Activated CD8-positive, alpha-beta memory T cell treated with anti-CD3 and anti-CD28 coated beads, Interleukin-2, amount 50 U/mL, for 48 hours (primary cell): ENCODE data around the gene PIK3CA.
"Not testable (repeated sequence)": the region's sequence is repeated elsewhere in the genome, so short reads cannot be mapped to it uniquely, and the experiment has no call there.

ENCODE experiments used
- DNase-seq: peaks from one replicate; pipeline ENCODE4 v3.0.0-alpha.2; 2020

PIK3CA gene

GRCh38 chr3:179265875-179266274 is 117.7 kb downstream of the PIK3CA start:
- no peak for DNase-seq

DNA sequence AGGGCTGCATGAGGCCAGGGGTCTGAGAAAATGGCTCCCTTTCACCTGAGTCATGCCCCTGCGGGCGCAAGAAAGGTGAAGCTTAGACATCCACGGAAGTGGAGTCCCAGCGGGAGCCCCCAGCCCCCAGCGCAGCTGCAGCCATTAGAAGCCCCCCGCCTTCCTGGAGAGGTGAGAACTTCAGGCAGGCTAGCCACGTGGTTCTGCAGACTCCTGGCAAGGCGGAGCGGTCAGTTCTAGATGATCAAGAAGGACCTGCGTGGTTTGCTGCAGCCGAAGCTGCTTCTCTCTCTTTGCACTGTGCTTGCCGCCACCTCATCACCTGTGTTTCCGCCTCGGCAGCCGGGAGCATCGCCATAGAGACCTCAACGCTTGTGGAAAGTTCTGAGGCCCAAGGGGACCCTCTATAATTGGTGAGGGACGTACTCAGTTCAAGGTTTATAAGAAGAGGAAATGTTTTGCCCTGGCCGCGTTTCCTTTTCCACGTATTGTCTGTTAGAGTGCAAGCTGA is 118.6 kb downstream of the PIK3CA start:
- no peak for DNase-seq

DNA sequence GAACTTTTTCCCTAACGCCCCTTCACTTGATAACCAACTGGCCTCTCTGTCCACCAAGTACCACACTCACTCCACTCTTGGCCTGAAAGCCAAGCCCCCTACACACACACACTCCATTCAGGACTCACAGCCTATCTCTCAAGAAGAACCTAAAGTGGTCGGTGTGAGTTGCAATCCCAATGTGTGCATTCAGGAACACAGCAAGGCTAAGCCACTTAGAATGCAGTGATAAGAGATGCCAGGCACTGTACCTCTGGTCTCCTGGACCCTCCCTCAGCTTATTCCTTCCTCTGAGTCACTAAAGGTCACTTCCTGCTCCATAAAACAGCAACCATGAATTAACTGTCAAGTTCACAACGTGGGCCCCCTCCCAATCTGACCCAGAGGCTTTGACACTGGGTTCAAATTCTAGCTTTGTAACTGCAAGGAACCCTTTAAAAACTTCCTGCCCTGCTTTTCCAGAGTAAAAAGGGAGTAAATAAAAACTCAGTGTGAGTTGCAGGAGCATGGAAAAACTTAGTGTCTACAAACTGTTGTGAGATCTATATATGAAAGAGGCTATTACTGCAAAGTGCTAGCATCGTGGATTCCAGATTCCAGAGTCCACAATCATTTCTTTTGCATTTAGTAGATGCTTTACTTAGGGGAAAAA is 120.4 kb downstream of the PIK3CA start:
- DNase-seq, result no peak

DNA sequence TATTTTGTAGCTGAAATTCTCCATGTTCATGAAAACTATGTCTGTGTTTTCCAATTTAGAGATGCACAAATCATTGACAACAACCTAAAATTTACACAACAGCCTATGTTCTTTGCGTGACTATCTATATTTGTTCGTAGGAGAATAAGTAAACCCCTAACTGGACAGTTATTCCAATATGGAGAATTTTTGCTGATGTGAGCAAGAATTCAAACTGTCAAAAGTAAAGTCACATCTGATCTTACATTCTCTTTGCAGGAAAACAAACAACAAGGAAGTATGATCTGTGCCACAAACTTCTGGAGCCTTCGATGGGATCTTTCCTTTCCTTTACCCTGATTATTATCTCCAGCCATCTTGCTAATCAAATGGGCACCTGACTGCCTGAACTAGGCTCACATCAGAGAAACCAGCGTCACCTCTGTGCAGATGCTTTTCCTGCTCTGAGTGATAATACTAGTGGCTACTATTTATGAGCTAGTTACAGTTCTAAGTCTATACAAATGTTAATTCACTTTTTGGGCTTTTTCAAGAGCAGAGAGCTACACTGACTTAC is 121.1 kb downstream of the PIK3CA start:
- DNase-seq, result no peak

GRCh38 chr3:179272385-179272784 is 124.2 kb downstream of the PIK3CA start:
- no peak for DNase-seq

GRCh38 chr3:179274434-179274833 is 126.3 kb downstream of the PIK3CA start:
- DNase-seq, result not testable (repeated sequence)

DNA sequence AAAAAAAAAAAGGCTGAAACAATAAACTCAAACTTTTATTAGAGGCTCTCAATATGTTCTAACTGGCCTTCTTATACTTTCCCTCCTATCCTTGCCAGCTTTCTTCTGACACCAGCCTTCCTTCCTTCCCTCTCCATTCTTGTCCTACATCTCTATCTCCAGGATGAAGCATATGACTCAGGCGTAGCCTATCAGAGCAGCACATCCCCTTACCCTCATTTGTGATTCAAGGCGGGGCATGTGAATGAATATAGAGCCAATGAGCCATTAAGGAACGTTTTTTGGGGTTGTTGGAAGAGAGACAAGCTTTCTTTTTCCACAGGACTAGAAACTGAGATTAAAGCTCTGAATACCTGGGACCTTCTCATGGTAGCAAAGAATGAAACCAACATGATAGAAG is 127.8 kb downstream of the PIK3CA start:
- no peak for DNase-seq

DNA sequence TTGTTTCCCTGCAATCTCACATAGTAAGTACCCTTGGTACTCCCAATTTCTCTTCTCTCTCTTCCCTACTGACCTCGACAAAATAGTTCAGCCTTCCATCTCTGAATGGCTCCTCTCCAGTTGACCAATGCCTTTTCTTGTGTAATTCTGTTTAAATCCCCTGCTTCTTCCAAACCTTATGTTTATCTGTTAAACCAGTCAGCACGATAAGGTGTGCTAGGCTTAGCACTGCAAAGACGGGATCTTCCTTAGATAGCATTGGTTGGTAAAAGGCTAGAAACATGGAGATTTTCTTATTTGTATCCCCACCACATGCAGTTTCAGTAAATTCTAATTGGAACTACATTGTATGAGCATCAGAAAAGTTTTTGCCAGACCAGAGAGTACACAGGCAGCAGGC is 128.6 kb downstream of the PIK3CA start:
- DNase-seq, result no peak

GRCh38 chr3:179278151-179278550 is 130.0 kb downstream of the PIK3CA start:
- no peak for DNase-seq

GRCh38 chr3:179278932-179279693 is 131.0 kb downstream of the PIK3CA start:
- no peak for DNase-seq

GRCh38 chr3:179279837-179280236 is 131.7 kb downstream of the PIK3CA start:
- no peak for DNase-seq

GRCh38 chr3:179281825-179282224 is 133.7 kb downstream of the PIK3CA start:
- DNase-seq, result no peak

- no peak for DNase-seq
These were observed 138.2 kb downstream of the PIK3CA start for GRCh38 chr3:179286331-179286730.

DNA sequence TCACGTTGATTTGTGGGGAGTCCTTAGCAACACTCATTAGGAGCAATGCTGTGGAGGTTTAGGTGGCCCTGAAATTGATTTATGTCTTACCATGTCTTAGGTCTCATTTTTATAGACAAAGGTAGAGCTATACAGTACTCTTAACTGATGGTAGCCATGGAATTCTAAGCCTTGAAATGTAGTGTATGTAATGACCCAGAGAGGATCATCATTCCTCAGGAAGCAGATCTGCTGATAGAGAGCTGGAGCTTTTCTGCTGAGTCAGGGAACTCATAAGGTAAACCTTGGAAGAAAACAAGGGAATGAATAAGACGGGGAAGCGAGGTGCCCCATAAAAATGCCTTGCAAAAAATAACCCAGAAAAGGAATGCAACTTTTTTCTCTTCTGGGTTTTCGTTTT is 140.7 kb downstream of the PIK3CA start:
- DNase-seq, result no peak

GRCh38 chr3:179289295-179289694 is 141.1 kb downstream of the PIK3CA start:
- DNase-seq, result no peak
